GM19035 (cell line): ENCODE data around the gene LHFPL3.

Experiments used
- ATAC-seq: cut with Tn5 transposase; IDR thresholded peaks from one replicate; pipeline ENCODE4 v1.9.1; 2021; ENCODE audit not compliant: unreplicated experiment

Gene LHFPL3

DNA sequence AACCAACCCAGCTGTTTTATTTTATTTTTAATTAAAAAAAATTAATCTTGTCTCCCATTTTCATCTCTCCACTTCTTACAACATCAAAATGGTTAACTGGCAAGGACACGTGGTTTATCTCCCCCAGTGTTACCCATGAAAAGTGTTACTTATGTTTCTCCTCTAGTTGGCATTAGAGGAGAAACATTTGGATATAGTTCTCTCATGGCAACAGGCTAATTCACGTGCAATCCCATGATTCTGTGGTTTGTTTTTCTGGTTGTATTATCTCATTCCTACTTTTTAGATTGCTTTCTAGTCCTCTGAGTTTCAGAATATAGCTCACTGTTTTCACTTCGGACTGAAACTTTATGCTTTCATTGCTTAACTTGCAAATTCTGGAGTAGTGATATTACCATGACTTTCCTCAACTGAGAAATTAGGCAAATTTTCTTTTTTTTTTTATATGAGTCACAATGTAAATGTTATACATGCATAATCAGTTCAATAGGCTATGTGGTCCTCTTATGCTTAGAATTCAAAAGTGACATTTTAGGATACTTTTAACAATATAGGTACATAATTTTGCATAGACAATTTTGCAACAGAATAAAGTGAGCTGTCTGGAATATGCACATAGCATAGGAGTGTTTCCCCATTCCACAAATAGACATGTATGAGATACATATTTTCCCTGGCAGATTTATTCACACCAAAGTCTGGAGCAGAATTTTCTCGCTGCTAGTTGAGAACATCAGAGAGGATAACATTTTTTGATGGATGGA, 43.0 kb downstream of the LHFPL3 start:
- ATAC-seq, result no peak

DNA sequence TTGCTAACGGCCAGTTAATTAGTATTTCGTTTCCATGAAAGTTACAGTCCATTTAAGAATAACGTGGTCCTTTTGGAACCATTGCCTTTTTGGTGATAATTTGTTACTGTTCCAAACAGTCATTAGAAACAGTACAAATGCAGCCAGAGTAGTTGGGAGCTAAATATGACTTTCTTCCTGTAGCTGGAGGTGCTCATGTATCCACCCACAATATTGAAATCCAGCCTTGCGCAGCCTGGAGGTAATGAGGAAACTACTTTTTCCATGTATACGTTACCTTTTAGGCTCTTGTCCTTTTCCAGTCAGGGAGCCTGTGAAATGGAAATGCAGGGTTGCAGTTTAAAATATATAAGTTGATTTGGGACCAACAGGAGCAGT, 43.6 kb downstream of the LHFPL3 start:
- ATAC-seq, result no peak

DNA sequence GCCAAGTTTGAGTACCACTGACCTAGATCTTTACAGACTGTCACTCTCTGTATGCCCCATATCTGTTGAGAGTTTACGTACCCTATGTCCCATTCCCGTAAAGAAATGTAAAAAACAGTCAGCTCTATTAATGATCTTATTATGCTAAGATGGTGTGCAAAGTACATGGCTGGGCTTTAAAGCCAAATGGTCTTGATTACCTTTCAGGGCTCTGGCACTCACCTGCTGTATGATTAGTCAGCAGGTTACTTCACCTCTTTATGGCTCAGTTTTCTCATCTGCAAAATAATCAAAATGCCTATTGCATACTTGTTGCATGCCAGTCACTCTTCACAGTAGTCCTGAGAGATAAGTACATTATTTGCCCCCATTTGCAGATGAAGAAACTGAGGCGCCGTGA, 54.2 kb downstream of the LHFPL3 start:
- no peak for ATAC-seq

DNA sequence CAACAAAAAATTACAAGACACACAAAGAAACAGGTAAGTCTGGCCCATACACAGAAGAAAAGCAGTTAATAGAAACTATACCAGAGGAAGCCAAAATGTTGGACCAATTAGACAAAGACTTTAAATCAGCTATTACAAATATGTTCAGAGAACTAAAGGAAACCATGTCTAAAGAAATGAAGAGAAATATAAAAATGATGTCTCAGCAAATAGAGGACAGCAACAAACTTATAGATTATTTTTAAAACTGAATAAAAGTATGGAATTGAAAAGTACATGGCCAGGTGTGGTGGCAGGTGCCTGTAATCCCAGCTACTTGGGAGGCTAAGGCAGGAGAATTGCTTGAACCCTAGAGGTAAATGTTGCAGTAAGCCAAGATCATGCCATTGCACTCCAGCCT, 58.5 kb downstream of the LHFPL3 start:
- no peak for ATAC-seq

GRCh38 chr7:104388222-104388621, 59.8 kb downstream of the LHFPL3 start:
- no peak for ATAC-seq

DNA sequence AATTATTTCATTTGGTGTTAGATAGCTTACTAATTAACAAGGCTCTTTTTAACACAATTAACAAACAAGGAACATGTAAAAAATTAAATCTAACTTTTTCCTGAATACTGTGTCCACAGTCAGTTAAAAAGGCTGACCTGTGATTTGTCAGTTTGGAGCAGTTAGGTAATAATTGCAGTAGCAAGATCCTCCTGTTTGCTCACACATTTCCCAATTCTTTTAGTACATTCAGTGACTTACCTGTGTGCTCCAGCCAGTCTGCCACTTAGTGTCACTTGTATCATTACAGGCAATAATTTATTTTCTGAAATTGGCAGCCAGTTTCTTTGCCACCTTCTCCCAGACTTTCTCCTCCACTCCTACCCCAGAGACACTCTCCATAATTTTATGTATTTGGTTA, 66.8 kb downstream of the LHFPL3 start:
- ATAC-seq, result no peak

DNA sequence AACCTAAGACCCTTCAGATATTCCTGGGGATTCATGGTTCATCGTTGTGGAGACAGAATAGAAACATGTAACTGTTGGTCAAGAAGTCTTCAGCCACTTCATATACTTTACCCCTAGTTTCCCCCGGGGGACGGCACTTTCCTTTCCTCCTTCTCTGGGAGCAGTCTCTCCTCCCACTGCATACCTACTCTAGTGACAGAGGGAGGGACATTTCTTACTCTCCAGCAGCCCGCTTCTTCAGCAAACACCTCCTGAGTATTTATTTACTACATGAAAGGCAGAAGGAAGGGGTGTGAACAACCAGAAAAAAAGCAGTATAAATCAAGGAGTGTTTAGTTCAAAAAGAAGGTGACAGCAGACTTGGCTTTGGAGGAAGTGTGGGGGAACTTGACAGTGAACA, 69.0 kb downstream of the LHFPL3 start:
- ATAC-seq, result no peak

GRCh38 chr7:104408371-104408770, 80.0 kb downstream of the LHFPL3 start:
- no peak for ATAC-seq

GRCh38 chr7:104410742-104411141, 82.3 kb downstream of the LHFPL3 start:
- no peak for ATAC-seq

DNA sequence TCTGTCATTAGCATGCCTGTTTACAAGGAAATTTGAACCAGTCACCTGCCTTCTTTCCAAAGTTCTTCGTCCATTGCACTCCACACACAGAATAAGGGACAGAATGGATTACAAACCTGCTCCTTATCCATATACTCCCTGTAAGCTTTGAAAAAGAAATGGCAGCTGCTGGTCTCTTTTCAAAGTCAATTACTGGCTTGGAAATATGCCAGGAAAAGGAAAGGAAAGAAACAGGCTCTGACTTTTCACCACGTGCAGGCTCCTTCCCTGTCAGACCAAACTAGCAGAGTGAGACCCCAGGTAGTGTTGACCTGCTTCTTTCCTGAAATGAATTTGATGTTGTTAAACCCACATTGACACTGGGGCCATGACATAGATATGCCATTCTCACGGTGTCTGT, 84.5 kb downstream of the LHFPL3 start:
- ATAC-seq, result no peak

- no peak for ATAC-seq
These were observed 85.8 kb downstream of the LHFPL3 start for GRCh38 chr7:104414216-104414615.

GRCh38 chr7:104415700-104416099, 87.3 kb downstream of the LHFPL3 start:
- no peak for ATAC-seq

DNA sequence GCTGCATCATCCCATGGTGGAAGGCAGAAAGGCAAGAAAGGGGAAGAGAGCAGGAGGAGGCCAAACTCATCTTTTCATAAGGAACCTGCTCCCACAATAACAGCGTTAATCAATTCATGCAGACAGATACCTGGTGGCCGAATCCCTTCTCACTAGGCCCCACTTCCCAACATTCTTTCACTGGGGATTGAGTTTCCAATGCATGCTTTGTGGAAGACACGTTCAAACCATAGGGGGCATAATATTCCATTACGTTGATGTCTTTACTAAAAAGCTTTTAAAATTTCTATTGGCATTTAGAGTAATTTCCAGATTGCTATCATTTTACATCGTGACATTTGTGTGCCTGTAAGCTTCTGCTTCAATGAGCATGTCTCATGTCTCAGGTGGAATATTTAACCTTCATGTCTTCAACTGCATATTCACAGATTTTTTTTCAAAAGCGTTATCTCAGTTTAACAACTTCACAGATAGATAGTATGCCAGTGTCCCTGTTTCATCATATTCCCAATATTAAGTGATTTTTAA, 88.5 kb downstream of the LHFPL3 start:
- ATAC-seq, result no peak

DNA sequence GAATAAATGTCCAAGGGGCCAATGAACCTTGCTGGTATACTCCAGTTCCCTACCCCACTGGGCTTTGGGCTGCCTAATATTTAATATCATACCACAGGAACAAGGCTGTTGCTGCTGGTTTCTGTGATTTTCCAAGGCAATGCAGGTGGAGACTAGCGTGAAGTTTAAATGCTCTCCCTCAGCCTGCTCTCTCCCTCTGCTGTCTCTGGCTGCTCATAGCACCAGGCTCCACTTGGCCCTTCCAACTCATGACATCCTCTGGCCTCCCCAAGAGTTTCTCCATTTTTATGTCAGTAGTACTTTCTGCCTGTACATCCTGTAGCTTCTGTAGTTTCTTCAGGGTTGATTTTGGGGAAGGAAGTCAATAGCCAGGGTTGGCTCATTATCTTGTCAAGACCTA, 103.5 kb downstream of the LHFPL3 start:
- ATAC-seq, result no peak

DNA sequence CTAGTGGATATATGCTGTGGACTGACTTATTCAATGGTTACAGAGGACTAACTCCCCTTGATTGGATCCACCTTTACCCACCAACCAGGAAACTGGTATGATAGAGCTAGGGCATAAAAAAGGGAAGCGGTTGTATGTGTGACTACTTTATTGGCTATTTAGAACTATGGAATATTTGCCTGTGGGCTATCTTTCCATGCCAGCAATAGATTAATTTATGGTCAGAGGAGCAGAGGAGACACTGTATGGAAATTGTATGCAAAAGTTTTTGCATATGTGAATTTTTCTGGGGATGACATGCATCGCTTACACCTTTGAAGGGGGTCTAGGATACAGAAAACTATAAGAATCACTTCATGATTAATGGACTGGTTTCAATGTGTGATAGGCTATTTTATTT, 105.7 kb downstream of the LHFPL3 start:
- ATAC-seq, result no peak

DNA sequence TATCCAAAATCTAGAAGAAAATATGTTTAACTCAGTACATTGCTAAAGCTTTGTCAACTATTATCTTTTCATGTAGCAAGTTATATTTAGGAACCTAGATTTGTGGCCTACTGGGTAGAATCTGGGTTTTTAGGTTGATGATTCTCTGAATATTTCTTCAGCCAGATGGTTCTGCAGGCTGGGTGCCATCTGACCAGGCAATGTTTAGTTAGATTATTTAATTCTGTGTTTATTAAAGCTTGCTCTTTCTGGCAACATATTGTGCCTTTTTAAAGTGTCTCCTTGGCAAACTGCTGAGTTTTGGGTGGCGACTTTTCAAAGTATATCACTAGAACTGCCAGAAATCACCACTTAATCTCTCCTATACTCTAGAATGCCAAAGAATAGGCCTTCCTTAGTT, 114.1 kb downstream of the LHFPL3 start:
- no peak for ATAC-seq

- no peak for ATAC-seq
These were observed 115.6 kb downstream of the LHFPL3 start for GRCh38 chr7:104444017-104444416.

DNA sequence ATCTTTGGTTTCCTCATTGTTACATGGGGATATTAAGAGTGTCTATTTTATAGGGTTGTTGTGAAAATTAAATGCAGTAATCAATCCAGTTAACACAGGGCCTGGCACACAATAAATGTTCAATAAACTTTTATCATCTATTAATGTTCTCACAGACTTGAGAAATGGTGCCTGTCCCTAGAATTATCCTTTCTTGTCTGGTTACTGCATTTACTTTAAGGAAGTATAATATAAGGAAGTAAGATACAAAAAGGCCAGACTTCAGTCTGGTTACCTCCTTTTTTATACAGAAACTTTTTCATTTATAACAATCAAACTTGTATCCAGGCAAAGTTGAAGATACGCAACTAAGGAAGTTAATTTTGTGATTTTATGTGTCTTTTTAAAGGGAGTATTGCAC, 117.0 kb downstream of the LHFPL3 start:
- ATAC-seq, result no peak

- no peak for ATAC-seq
These were observed 122.5 kb downstream of the LHFPL3 start for GRCh38 chr7:104450861-104451260.

- ATAC-seq, result no peak
These were observed 124.8 kb downstream of the LHFPL3 start for GRCh38 chr7:104453190-104453589.

DNA sequence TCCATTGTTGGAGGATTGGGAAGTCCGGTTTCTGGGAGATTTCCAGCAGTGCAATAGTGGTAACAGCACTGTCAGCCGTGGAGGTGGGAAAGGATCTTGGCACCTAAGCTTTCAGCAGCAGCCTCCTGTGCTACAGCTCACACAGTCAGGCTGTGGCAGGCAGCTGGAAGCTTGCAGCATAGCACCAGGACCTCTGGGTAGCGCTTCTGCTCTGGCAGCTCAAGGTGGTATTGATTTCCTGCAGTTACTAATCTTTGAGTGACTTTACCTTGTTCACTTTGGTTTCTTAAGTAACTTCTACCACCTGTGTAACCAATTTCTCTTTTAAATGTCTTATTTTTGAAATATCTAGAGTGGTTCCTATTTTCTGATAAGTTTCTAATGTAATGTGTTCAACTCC, 130.5 kb downstream of the LHFPL3 start:
- ATAC-seq, result no peak

DNA sequence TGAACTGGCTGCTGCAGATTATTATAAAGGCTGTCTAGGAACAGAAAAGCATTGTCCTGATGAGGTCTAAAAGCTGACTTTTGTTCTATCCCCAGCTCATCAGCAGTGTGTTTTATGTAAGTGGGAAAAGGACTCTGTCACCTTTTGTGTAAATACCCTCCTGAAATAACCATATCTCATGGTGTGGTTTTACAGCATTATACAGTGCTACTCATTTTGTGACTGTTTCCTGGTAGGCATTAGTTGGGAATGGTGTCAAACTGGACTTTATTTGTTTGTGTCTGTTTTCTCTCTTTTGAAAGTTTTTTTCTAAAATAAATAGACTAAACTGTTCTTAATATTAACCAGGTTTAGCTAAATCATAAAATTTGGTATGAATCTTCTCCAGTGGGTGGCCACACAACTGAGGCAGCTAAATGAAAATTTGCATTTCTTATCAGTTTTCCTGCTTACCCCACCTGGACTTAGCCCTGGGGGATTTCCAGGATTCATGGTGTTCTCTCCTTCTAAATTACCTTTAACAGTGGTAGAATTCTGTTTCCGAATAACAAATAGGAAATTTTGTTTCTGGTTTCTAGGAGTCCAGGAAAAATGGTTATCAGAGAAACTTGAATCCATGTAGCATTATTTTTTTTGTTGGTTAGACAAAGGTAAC, 140.9 kb downstream of the LHFPL3 start:
- ATAC-seq, result no peak

GRCh38 chr7:104480529-104480928, 152.1 kb downstream of the LHFPL3 start:
- no peak for ATAC-seq
